Gastroesophageal sphincter (tissue), 3 donors: ENCODE measurements around the gene PODXL2.

Experiments used
- EP300 ChIP-seq: sonication (generic); formaldehyde crosslinking; IDR thresholded peaks from one replicate; pipeline ENCODE4 v1.6.1; 2017; ENCODE audit warnings: antibody characterized with exemption, mild to moderate bottlenecking
- POLR2A ChIP-seq, 2 donors: fragments of 450-650 bp; IDR thresholded peaks; one replicate each; pipeline ENCODE4 v1.6.1; 2017; ENCODE audit warnings: antibody characterized with exemption in 2 of 2, mild to moderate bottlenecking in 2 of 2, moderate library complexity in 1 of 2
- POLR2AphosphoS5 ChIP-seq: sonication (generic); formaldehyde crosslinking; IDR thresholded peaks from one replicate; pipeline ENCODE4 v1.6.1; 2017; ENCODE audit warnings: antibody characterized with exemption
- TF ChIP-seq, protein P1 (sequence below), 4 experiments: fragments of 200-600 bp in 2 of 4; fragments of 450-650 bp in 2 of 4; sonication (generic) in 1 of 4; IDR thresholded peaks; one replicate each; pipeline ENCODE4 v1.5.1; 2017 to 2019; ENCODE audit warnings: antibody characterized with exemption in 4 of 4, mild to moderate bottlenecking in 2 of 4, moderate library complexity in 2 of 4

DNA sequence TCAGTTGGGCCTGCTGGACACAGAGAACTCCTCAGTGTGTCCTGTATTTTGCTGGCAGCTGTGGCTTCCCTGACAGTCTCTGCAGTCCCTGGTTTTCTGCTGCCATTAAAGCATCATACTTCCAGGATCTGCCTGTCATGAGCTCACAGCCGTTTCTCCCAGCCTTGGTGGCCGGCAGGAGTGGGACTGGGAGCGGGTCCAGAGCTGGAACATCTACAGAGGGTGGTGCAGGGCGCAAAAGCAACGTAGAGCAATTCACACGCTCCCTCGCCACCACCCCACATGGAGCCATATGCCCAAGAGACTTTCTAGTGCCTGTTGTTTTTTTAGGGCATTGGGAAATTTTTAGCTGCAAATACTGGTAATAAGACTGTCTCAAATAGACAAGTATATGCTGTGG is 77.3 kb downstream of the PODXL2 start:
- TF ChIP-seq POLR2A (IDR thresholded peaks at IDR 0.05) (no peak), POLR2AphosphoS5 (no peak), EP300 (no peak)
- TF ChIP-seq, protein P1, sequence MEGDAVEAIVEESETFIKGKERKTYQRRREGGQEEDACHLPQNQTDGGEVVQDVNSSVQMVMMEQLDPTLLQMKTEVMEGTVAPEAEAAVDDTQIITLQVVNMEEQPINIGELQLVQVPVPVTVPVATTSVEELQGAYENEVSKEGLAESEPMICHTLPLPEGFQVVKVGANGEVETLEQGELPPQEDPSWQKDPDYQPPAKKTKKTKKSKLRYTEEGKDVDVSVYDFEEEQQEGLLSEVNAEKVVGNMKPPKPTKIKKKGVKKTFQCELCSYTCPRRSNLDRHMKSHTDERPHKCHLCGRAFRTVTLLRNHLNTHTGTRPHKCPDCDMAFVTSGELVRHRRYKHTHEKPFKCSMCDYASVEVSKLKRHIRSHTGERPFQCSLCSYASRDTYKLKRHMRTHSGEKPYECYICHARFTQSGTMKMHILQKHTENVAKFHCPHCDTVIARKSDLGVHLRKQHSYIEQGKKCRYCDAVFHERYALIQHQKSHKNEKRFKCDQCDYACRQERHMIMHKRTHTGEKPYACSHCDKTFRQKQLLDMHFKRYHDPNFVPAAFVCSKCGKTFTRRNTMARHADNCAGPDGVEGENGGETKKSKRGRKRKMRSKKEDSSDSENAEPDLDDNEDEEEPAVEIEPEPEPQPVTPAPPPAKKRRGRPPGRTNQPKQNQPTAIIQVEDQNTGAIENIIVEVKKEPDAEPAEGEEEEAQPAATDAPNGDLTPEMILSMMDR (IDR thresholded peaks at IDR 0.05) = no peak
